WTC11 (cell line): ENCODE results near the gene LGALS7. TPM values are rescaled to one million over a fixed set of nuclear protein-coding genes. Genes with fewer than 3 reads are reported as not detected.

Experiments
- ATAC-seq: fragments of 200-7000 bp; cut with Tn5 transposase; 2 replicates; pipeline ENCODE4 v1.10.0; 2021; ENCODE audit warnings: mild to moderate bottlenecking, moderate library complexity
- CTCF ChIA-PET: fragments of 300-600 bp; sonication (Branson Sonifier 250); formaldehyde crosslinking; loops from one replicate; lab custom pipeline; 2021; ENCODE audit warnings: antibody characterized with exemption; lab: Charles Lee
- POLR2A ChIA-PET: fragments of 350-600 bp; sonication (Branson Sonifier 250); formaldehyde crosslinking; loops from one replicate; lab custom pipeline; 2021; ENCODE audit warnings: antibody characterized with exemption; lab: Charles Lee
- DNase-seq: peaks from one replicate; pipeline ENCODE4 v3.0.0; 2021; ENCODE audit warnings: low spot score
- H3K27ac Mint-ChIP-seq: 2 replicates; pipeline ENCODE4 v1.8.0; 2021; ENCODE audit warnings: mixed read lengths
- H3K27me3 Mint-ChIP-seq: 2 replicates; pipeline ENCODE4 v1.8.0; 2021; ENCODE audit warnings: low read depth, mild to moderate bottlenecking, moderate library complexity, mixed read lengths
- H3K36me3 Mint-ChIP-seq: 2 replicates; pipeline ENCODE4 v1.8.0; 2021; ENCODE audit warnings: mixed read lengths
- H3K4me1 Mint-ChIP-seq: 2 replicates; pipeline ENCODE4 v1.8.0; 2022; ENCODE audit warnings: mixed read lengths
- H3K4me3 Mint-ChIP-seq: 2 replicates; pipeline ENCODE4 v1.8.0; 2021; ENCODE audit warnings: mild to moderate bottlenecking, moderate library complexity, mixed read lengths
- H3K9me3 Mint-ChIP-seq: 2 replicates; pipeline ENCODE4 v1.8.0; 2021; ENCODE audit warnings: mixed read lengths
- ARID4B ChIP-seq: sonication (generic); formaldehyde crosslinking; IDR thresholded peaks from 2 replicates; pipeline ENCODE4 v1.8.0; 2023; ENCODE audit warnings: missing genetic modification reagents, mild to moderate bottlenecking, borderline replicate concordance
- E2F1 ChIP-seq: sonication (generic); formaldehyde crosslinking; IDR thresholded peaks from 2 replicates; pipeline ENCODE4 v1.8.0; 2022; ENCODE audit warnings: mild to moderate bottlenecking, missing genetic modification reagents
- NR1H2 ChIP-seq: sonication (generic); formaldehyde crosslinking; IDR thresholded peaks from 2 replicates; pipeline ENCODE4 v1.9.0; 2021; ENCODE audit warnings: mild to moderate bottlenecking, moderate library complexity, missing genetic modification reagents
- NR3C1 ChIP-seq: sonication (generic); formaldehyde crosslinking; conservative IDR thresholded peaks from 2 replicates; pipeline ENCODE4 v1.8.1; 2023; ENCODE audit warnings: low read depth, mild to moderate bottlenecking, missing genetic modification reagents
- PRRX2 ChIP-seq: fragments of 250-450 bp; sonication (Bioruptor Pico); IDR thresholded peaks from 2 replicates; pipeline ENCODE4 v1.8.0; 2021; ENCODE audit warnings: mild to moderate bottlenecking
- TEAD1 ChIP-seq: sonication (generic); formaldehyde crosslinking; IDR thresholded peaks from 2 replicates; pipeline ENCODE4 v1.8.0; 2022; ENCODE audit warnings: mild to moderate bottlenecking, missing genetic modification reagents
- TP53 ChIP-seq: sonication (generic); formaldehyde crosslinking; IDR thresholded peaks from 2 replicates; pipeline ENCODE4 v1.8.1; 2023; ENCODE audit warnings: mild to moderate bottlenecking, missing genetic modification reagents
- USF1 ChIP-seq: sonication (generic); formaldehyde crosslinking; IDR thresholded peaks from 2 replicates; pipeline ENCODE4 v1.8.0; 2022; ENCODE audit warnings: mild to moderate bottlenecking, missing genetic modification reagents
- ZNF121 ChIP-seq: sonication (generic); formaldehyde crosslinking; IDR thresholded peaks from 2 replicates; pipeline ENCODE4 v1.8.0; 2023; ENCODE audit warnings: missing genetic modification reagents
- total RNA-seq: library from RNA; stranded (reverse); gene quantifications from 3 replicates; pipeline ENCODE4 v1.2.3, GENCODE V29; 2021
- TF ChIP-seq, protein P1 (sequence below): sonication (generic); formaldehyde crosslinking; IDR thresholded peaks from 2 replicates; pipeline ENCODE4 v1.8.1; 2023; ENCODE audit warnings: mild to moderate bottlenecking, missing genetic modification reagents
- TF ChIP-seq, protein P2 (sequence below): fragments of 250-450 bp; sonication (Bioruptor Pico); IDR thresholded peaks from 2 replicates; pipeline ENCODE4 v1.9.0; 2021; ENCODE audit warnings: mild to moderate bottlenecking

The LGALS7 gene
- total RNA-seq, 1 experiment from 2014 or later, result 2.3 TPM

DNA sequence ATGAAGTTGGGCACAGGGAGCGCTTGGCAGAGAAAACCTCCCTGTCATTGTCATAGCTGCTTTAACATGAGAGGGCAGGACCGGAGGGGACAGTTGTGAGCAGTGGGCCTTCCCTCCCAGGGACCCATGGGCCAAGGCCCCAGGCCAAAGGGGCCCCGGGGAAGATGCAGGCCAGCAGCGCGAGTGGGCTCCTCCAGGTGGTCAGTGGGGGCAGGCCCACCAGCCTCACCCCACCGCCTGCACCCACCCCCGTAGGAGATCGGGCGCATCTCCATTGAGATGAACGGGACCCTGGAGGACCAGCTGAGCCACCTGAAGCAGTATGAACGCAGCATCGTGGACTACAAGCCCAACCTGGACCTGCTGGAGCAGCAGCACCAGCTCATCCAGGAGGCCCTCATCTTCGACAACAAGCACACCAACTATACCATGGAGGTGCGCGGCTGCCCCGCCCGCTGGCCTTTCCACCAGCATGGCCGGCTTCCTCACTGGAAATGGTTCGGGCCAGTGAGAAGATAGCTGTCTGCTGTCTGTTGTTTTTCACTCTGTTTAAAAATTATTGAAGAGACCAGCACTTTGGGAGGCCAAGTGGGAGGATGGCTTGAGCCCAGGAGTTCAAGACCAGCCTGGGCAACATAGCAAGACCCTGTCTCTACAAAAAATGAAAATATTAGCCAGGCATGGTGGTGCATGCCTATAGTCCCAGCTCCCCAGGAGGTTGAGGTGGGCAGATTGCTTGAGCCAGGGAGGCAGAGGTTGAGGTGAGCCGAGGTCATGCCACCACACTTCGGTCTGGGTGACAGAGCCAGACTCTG lies 47.6 kb downstream of the LGALS7 start:
- peaks cover 55% of the 10 kb centered on the region for H3K36me3 Mint-ChIP-seq
- CTCF ChIA-PET, result interaction anchor here (0.7 to 2.4 kb wide), 5 partner anchors 57 to 323 kb away, joined by 3 to 6 read pairs (median 4); partner anchors contain the start of genes FAM98C, MRPS12 and SARS2

GRCh38 chr19:38723990-38724854 lies 49.1 kb downstream of the LGALS7 start:
- peaks cover 44% of the 10 kb centered on the region for H3K36me3 Mint-ChIP-seq
- ATAC-seq, result no peak
- no peak for TF ChIP-seq PRRX2
- TF ChIP-seq ZNF121, result peak; percentile 64; the same call in 1 of the 2 replicates

More for the DNA sequence above, 47.6 kb downstream of the LGALS7 start:
- DNase-seq (no peak), ATAC-seq (no peak)
- no peak overlapping the region for H3K27ac Mint-ChIP-seq
- POLR2A ChIA-PET, result interaction anchor here (0.7 kb wide), 1 partner anchor 108 kb away, joined by 3 read pairs; no protein-coding TSS in a partner anchor
- peaks cover 3% of the 10 kb centered on the region for H3K4me1 Mint-ChIP-seq
- H3K9me3 Mint-ChIP-seq, result no peaks in the 10 kb centered on the region
- TF ChIP-seq NR3C1 (CRISPR knock-in tag) (no peak), TP53 (CRISPR knock-in tag) (no peak), NR1H2 (CRISPR knock-in tag) (no peak), TEAD1 (CRISPR knock-in tag) (no peak), USF1 (CRISPR knock-in tag) (no peak), ARID4B (CRISPR knock-in tag) (no peak), E2F1 (no peak)
- TF ChIP-seq, all 79 proteins: peak for 0
- H3K27me3 Mint-ChIP-seq, result no peaks in the 10 kb centered on the region
- H3K4me3 Mint-ChIP-seq, result no peak overlapping the region

DNA sequence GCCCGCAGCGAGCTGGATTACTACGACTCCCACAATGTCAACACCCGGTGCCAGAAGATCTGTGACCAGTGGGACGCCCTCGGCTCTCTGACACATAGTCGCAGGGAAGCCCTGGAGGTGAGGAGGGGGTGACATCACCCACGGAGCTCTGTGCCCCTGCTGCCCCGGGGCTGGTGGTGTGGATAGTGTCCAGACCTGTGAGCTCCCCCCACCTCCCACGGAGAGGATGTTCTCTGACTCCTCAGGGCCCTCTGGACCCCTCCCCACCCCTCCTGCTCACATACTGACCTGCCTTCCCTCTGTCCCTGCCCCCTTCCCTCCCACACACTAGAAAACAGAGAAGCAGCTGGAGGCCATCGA lies 49.7 kb downstream of the LGALS7 start:
- peaks cover 48% of the 10 kb centered on the region for H3K36me3 Mint-ChIP-seq
- no peaks in the 10 kb centered on the region for H3K27me3 Mint-ChIP-seq
- TF ChIP-seq USF1 (CRISPR knock-in tag), result no peak
- TF ChIP-seq, protein P1, sequence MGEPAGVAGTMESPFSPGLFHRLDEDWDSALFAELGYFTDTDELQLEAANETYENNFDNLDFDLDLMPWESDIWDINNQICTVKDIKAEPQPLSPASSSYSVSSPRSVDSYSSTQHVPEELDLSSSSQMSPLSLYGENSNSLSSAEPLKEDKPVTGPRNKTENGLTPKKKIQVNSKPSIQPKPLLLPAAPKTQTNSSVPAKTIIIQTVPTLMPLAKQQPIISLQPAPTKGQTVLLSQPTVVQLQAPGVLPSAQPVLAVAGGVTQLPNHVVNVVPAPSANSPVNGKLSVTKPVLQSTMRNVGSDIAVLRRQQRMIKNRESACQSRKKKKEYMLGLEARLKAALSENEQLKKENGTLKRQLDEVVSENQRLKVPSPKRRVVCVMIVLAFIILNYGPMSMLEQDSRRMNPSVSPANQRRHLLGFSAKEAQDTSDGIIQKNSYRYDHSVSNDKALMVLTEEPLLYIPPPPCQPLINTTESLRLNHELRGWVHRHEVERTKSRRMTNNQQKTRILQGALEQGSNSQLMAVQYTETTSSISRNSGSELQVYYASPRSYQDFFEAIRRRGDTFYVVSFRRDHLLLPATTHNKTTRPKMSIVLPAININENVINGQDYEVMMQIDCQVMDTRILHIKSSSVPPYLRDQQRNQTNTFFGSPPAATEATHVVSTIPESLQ (CRISPR knock-in tag), result no peak
- TF ChIP-seq, protein P2, sequence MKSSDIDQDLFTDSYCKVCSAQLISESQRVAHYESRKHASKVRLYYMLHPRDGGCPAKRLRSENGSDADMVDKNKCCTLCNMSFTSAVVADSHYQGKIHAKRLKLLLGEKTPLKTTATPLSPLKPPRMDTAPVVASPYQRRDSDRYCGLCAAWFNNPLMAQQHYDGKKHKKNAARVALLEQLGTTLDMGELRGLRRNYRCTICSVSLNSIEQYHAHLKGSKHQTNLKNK (CRISPR knock-in tag), result no peak
- peaks cover 4% of the 10 kb centered on the region for H3K4me1 Mint-ChIP-seq
- no peak for ATAC-seq
- ChIA-PET CTCF (interaction anchor here (0.6 to 2.4 kb wide), 3 partner anchors 89 to 207 kb away, joined by 3 to 6 read pairs (median 3); partner anchors contain the start of genes MRPS12 and SARS2), POLR2A (no interaction called here)
- no peak overlapping the region for H3K4me3 Mint-ChIP-seq
- no peaks in the 10 kb centered on the region for H3K9me3 Mint-ChIP-seq
- no peak overlapping the region for H3K27ac Mint-ChIP-seq
- DNase-seq, result no peak

More at GRCh38 chr19:38723990-38724854, 49.1 kb downstream of the LGALS7 start:
- ChIA-PET POLR2A (no interaction called here), CTCF (interaction anchor here (0.6 to 2.4 kb wide), 3 partner anchors 90 to 206 kb away, joined by 3 to 6 read pairs (median 3); partner anchors contain the start of genes MRPS12 and SARS2)
- Mint-ChIP-seq H3K27me3 (no peaks in the 10 kb centered on the region), H3K27ac (no peak overlapping the region), H3K4me3 (no peak overlapping the region), H3K9me3 (no peaks in the 10 kb centered on the region), H3K4me1 (no peaks in the 10 kb centered on the region)
- DNase-seq, result no peak
